HepG2 (cell line): ENCODE results near the gene SPSB1. TPM values are rescaled to one million over a fixed set of nuclear protein-coding genes. Genes with fewer than 3 reads are reported as not detected.
A peak's percentile ranks its signal among the peaks of the same experiment; 100 is the strongest.

Source experiments
- ATAC-seq: fragments of 200-7000 bp; cut with Tn5 transposase; 3 replicates; pipeline ENCODE4 v1.9.1; 2020; ENCODE audit warnings: mild to moderate bottlenecking, moderate library complexity
- BruUV-seq: library from RNA; stranded (reverse); fragments of 400-500 nt; replicated peaks from 2 replicates; lab custom pipeline; 2021; lab: Mats Ljungman, UMichigan
- CTCF ChIA-PET: fragments of 300-600 bp; formaldehyde crosslinking; extraction: SDS; loops from one replicate; lab custom pipeline; 2021; ENCODE audit warnings: low total read pairs, inconsistent platforms, low intra/inter-chr PET ratio; lab: Yijun Ruan, JAX
- POLR2A ChIA-PET: fragments of 350-600 bp; sonication (Branson Sonifier 250); formaldehyde crosslinking; loops from one replicate; lab custom pipeline; 2020; ENCODE audit warnings: antibody characterized with exemption, inconsistent platforms; lab: Yijun Ruan, JAX
- DNase-seq: peaks from one replicate; pipeline ENCODE4 v3.0.0-alpha.2; 2015; ENCODE audit warnings: low spot score
- FAIRE-seq: peaks from 3 replicates; lab custom pipeline; 2011; peaks lifted over from hg19 to GRCh38; lab: Jason Lieb, UNC
- H2AFZ ChIP-seq: one replicate; pipeline ENCODE4 v1.6.1; 2011; ENCODE audit warnings: low read length, inconsistent platforms
- H3K27ac ChIP-seq: fragments of 300-600 bp; 3 replicates; pipeline ENCODE4 v1.8.0; 2011; ENCODE audit warnings: mixed run types, mild to moderate bottlenecking, mixed read lengths, low read length, inconsistent platforms; ENCODE audit not compliant: insufficient read depth; ENCODE audit errors: extremely low read length
- H3K27me3 ChIP-seq, 2 experiments: fragments of 200-600 bp in 1 of 2; 2 replicates in 1 of 2; 3 replicates in 1 of 2; pipeline versions ENCODE4 v1.6.0 to v1.8.0; 2011; ENCODE audit warnings: low read length in 2 of 2, mild to moderate bottlenecking in 2 of 2, moderate library complexity in 2 of 2, inconsistent platforms in 1 of 2; ENCODE audit not compliant: insufficient read depth in 2 of 2, control insufficient read depth in 1 of 2
- H3K36me3 ChIP-seq, 2 experiments: fragments of 200-600 bp in 1 of 2; replicated peaks in 1 of 2; 2 replicates in 1 of 2; 3 replicates in 1 of 2; pipeline versions ENCODE4 v1.5.1 to v1.8.0; 2011; ENCODE audit warnings: low read length in 2 of 2, inconsistent platforms in 1 of 2; ENCODE audit not compliant: insufficient read depth in 2 of 2, control insufficient read depth in 1 of 2
- H3K4me1 ChIP-seq: 2 replicates; pipeline ENCODE4 v1.5.1; 2012; ENCODE audit warnings: low read length, inconsistent platforms; ENCODE audit not compliant: insufficient read depth
- H3K4me2 ChIP-seq: 2 replicates; pipeline ENCODE4 v1.6.0; 2011; ENCODE audit warnings: low read depth, low read length, inconsistent platforms
- H3K4me3 ChIP-seq, 3 experiments: fragments of 200-600 bp in 1 of 3; sonication (generic), shearing (Covaris generic) in 1 of 3; replicated peaks in 1 of 3; 2 replicates each; pipeline ENCODE4 v1.5.1; 2011 to 2016; ENCODE audit warnings: low read length in 3 of 3, inconsistent platforms in 2 of 3, low read depth in 2 of 3, mild to moderate bottlenecking in 2 of 3, control low read depth in 1 of 3, mixed read lengths in 1 of 3; ENCODE audit not compliant: insufficient read depth in 1 of 3
- H3K79me2 ChIP-seq: one replicate; pipeline ENCODE4 v1.6.1; 2011; ENCODE audit warnings: low read length, inconsistent platforms; ENCODE audit not compliant: insufficient read depth
- H3K9ac ChIP-seq: 2 replicates; pipeline ENCODE4 v1.6.0; 2011; ENCODE audit warnings: mild to moderate bottlenecking, low read depth, low read length, inconsistent platforms; ENCODE audit not compliant: insufficient read depth
- H3K9me3 ChIP-seq: 2 replicates; pipeline ENCODE4 v1.5.1; 2012; ENCODE audit warnings: mild to moderate bottlenecking, low read length
- H4K20me1 ChIP-seq: 2 replicates; pipeline ENCODE4 v1.6.0; 2011; ENCODE audit warnings: inconsistent platforms, mild to moderate bottlenecking, low read length, moderate library complexity; ENCODE audit not compliant: insufficient read depth
- PHF5A ChIP-seq: IDR thresholded peaks from one replicate; pipeline ENCODE4 v1.6.1; 2018; ENCODE audit warnings: low read depth, missing genetic modification reagents; ENCODE audit not compliant: unreplicated experiment
- ZFP41 ChIP-seq: sonication (generic); formaldehyde crosslinking; IDR thresholded peaks from 2 replicates; pipeline ENCODE4 v1.4.0; 2020; ENCODE audit warnings: mild to moderate bottlenecking, missing genetic modification reagents, borderline replicate concordance
- ZNF143 ChIP-seq: sonication (generic); formaldehyde crosslinking; IDR thresholded peaks from 2 replicates; pipeline ENCODE4 v1.4.0; 2020; ENCODE audit warnings: missing genetic modification reagents
- ZNF205 ChIP-seq: IDR thresholded peaks from 2 replicates; pipeline ENCODE4 v1.6.1; 2018; ENCODE audit warnings: missing biosample characterization, missing genetic modification reagents
- ZNF543 ChIP-seq: sonication (generic); formaldehyde crosslinking; IDR thresholded peaks from 2 replicates; pipeline ENCODE4 v1.4.0; 2020; ENCODE audit warnings: mild to moderate bottlenecking, missing genetic modification reagents
- ZSCAN25 ChIP-seq: sonication (generic); formaldehyde crosslinking; IDR thresholded peaks from 2 replicates; pipeline ENCODE4 v1.8.0; 2022; ENCODE audit warnings: mild to moderate bottlenecking, missing genetic modification reagents
- WGBS: methylation state at CpG from one replicate; pipeline ENCODE4 v1.1.6; 2017; ENCODE audit warnings: low lambda C conversion rate; 5-methylcytosine and 5-hydroxymethylcytosine counted together
- in situ Hi-C: cut with HindIII; loops from 2 replicates; pipeline ENCODE4 v1.10.0; 2017; ENCODE audit warnings: low pct_unique_long_range_greater_than_20kb; ENCODE audit not compliant: extremely low pct_ligation_motif_present
- intact Hi-C: fragments of 100-400 bp; cut with micrococcal nuclease; formaldehyde crosslinking; loops from one replicate; pipeline ENCODE4 v1.10.0; 2022; ENCODE audit not compliant: unreplicated experiment
- polyA plus RNA-seq, 8 experiments: library from polyadenylated mRNA; depleted of rRNA in 3 of 8; stranded (reverse) in 7 of 8; unstranded in 1 of 8; fragments of >200 nt; fragmentation: Illumina TruSeq in 4 of 8; extraction: Trizol in 4 of 8; gene quantifications; 2 replicates each; pipeline versions ENCODE4 v1.2.1 to v1.2.3, GENCODE V29; 2011 to 2016; ENCODE audit warnings: low read depth in 4 of 8, missing spikeins in 1 of 8, mixed read lengths in 1 of 8; ENCODE audit not compliant: insufficient read depth in 1 of 8
- total RNA-seq, 5 experiments: library from RNA; depleted of rRNA; stranded (reverse); fragments of >200 nt; fragmentation: Illumina TruSeq; extraction: Trizol; gene quantifications; 2 replicates each; pipeline ENCODE4 v1.2.3, GENCODE V29; 2016; ENCODE audit warnings: low read depth in 1 of 5
- TF ChIP-seq, protein P1 (sequence below): sonication (generic); formaldehyde crosslinking; IDR thresholded peaks from 2 replicates; pipeline ENCODE4 v1.4.0; 2020; ENCODE audit warnings: missing genetic modification reagents
- TF ChIP-seq, protein P2 (sequence below): sonication (generic); formaldehyde crosslinking; IDR thresholded peaks from 2 replicates; pipeline ENCODE4 v1.8.1; 2023; ENCODE audit warnings: mild to moderate bottlenecking, inconsistent platforms, moderate library complexity, missing genetic modification reagents, borderline replicate concordance
- TF ChIP-seq, protein P3 (sequence below): IDR thresholded peaks from 2 replicates; pipeline ENCODE4 v1.6.1; 2016; ENCODE audit warnings: control low read depth
- TF ChIP-seq, protein P4 (sequence below), 2 experiments: sonication (generic) in 1 of 2; formaldehyde crosslinking in 1 of 2; IDR thresholded peaks; 2 replicates each; pipeline versions ENCODE4 v1.4.0 to v1.6.1; 2016 to 2020; ENCODE audit warnings: borderline replicate concordance in 1 of 2, low read depth in 1 of 2, mild to moderate bottlenecking in 1 of 2, missing genetic modification reagents in 1 of 2

SPSB1 gene
- total and polyA plus RNA-seq, 2 of the 13 experiments (the other 11 are each of a cell fraction or from before 2014, with no cell fraction given) = 5.0 to 8.0 TPM

DNA sequence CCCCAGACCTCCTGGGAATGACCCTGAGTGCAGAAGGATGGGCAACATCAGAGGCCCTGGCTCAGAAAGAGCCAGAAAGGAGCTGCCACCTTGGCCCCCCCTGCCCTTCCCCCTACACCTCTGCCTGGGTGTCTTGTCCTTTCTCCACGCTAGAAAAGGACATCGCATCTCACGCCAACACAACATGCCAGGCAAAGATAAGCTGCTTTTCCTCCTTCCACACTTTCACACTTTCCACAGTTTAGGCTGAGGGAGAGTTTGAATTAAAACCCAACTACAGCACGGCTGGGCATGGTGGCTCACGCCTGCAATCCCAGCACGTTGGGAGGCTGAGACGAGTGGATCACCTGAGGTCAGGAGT lies 109.5 kb downstream of the SPSB1 start:
- TF ChIP-seq ZNF205 = 0 out of 2 replicates have a peak, but pooled peaks have one; percentile 5
- TF ChIP-seq ZNF543 (CRISPR knock-in tag) = 0 out of 2 replicates have a peak, but pooled peaks have one; percentile 9
- TF ChIP-seq, protein P1, sequence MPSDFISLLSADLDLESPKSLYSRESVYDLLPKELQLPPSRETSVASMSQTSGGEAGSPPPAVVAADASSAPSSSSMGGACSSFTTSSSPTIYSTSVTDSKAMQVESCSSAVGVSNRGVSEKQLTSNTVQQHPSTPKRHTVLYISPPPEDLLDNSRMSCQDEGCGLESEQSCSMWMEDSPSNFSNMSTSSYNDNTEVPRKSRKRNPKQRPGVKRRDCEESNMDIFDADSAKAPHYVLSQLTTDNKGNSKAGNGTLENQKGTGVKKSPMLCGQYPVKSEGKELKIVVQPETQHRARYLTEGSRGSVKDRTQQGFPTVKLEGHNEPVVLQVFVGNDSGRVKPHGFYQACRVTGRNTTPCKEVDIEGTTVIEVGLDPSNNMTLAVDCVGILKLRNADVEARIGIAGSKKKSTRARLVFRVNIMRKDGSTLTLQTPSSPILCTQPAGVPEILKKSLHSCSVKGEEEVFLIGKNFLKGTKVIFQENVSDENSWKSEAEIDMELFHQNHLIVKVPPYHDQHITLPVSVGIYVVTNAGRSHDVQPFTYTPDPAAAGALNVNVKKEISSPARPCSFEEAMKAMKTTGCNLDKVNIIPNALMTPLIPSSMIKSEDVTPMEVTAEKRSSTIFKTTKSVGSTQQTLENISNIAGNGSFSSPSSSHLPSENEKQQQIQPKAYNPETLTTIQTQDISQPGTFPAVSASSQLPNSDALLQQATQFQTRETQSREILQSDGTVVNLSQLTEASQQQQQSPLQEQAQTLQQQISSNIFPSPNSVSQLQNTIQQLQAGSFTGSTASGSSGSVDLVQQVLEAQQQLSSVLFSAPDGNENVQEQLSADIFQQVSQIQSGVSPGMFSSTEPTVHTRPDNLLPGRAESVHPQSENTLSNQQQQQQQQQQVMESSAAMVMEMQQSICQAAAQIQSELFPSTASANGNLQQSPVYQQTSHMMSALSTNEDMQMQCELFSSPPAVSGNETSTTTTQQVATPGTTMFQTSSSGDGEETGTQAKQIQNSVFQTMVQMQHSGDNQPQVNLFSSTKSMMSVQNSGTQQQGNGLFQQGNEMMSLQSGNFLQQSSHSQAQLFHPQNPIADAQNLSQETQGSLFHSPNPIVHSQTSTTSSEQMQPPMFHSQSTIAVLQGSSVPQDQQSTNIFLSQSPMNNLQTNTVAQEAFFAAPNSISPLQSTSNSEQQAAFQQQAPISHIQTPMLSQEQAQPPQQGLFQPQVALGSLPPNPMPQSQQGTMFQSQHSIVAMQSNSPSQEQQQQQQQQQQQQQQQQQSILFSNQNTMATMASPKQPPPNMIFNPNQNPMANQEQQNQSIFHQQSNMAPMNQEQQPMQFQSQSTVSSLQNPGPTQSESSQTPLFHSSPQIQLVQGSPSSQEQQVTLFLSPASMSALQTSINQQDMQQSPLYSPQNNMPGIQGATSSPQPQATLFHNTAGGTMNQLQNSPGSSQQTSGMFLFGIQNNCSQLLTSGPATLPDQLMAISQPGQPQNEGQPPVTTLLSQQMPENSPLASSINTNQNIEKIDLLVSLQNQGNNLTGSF = no peak
- TF ChIP-seq ZNF143 (CRISPR knock-in tag) = no peak
- peak; percentile 19 for TF ChIP-seq PHF5A (CRISPR knock-in tag)
- TF ChIP-seq, protein P2, sequence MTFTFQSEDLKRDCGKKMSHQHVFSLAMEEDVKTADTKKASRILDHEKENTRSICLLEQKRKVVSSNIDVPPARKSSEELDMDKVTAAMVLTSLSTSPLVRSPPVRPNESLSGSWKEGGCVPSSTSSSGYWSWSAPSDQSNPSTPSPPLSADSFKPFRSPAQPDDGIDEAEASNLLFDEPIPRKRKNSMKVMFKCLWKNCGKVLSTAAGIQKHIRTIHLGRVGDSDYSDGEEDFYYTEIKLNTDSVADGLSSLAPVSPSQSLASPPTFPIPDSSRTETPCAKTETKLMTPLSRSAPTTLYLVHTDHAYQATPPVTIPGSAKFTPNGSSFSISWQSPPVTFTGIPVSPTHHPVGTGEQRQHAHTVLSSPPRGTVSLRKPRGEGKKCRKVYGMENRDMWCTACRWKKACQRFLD (CRISPR knock-in tag) = no peak
- TF ChIP-seq, protein P3, sequence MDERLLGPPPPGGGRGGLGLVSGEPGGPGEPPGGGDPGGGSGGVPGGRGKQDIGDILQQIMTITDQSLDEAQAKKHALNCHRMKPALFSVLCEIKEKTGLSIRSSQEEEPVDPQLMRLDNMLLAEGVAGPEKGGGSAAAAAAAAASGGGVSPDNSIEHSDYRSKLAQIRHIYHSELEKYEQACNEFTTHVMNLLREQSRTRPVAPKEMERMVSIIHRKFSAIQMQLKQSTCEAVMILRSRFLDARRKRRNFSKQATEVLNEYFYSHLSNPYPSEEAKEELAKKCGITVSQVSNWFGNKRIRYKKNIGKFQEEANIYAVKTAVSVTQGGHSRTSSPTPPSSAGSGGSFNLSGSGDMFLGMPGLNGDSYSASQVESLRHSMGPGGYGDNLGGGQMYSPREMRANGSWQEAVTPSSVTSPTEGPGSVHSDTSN (CRISPR knock-in tag) = no peak
- no peak for TF ChIP-seq ZFP41 (CRISPR knock-in tag)
- TF ChIP-seq, protein P4, sequence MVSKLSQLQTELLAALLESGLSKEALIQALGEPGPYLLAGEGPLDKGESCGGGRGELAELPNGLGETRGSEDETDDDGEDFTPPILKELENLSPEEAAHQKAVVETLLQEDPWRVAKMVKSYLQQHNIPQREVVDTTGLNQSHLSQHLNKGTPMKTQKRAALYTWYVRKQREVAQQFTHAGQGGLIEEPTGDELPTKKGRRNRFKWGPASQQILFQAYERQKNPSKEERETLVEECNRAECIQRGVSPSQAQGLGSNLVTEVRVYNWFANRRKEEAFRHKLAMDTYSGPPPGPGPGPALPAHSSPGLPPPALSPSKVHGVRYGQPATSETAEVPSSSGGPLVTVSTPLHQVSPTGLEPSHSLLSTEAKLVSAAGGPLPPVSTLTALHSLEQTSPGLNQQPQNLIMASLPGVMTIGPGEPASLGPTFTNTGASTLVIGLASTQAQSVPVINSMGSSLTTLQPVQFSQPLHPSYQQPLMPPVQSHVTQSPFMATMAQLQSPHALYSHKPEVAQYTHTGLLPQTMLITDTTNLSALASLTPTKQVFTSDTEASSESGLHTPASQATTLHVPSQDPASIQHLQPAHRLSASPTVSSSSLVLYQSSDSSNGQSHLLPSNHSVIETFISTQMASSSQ (IDR thresholded peaks at IDR 0.05; ENCODE audit: low read depth) = no peak
- TF ChIP-seq, protein P4 (CRISPR knock-in tag; IDR thresholded peaks at IDR 0.05; ENCODE audit: borderline replicate concordance) = 0 out of 2 replicates have a peak, but pooled peaks have one; percentile 10
- TF ChIP-seq ZSCAN25 (CRISPR knock-in tag) = 0 out of 2 replicates have a peak, but pooled peaks have one; percentile 37
- peak overlapping the region; percentile 94 for H3K4me2 ChIP-seq
- in situ Hi-C loops (no loop called here), intact Hi-C loops (loop anchor here (5.0 kb wide), 1 partner anchor 35 kb away; no protein-coding TSS in a partner anchor)
- FAIRE-seq (no peak), DNase-seq (no peak), ATAC-seq (no peak)
- ChIA-PET CTCF (no interaction called here), POLR2A (interaction anchor here (0.7 to 5.0 kb wide), 2 partner anchors 33 to 162 kb away, joined by 4 to 23 read pairs; no protein-coding TSS in a partner anchor)
- H3K79me2 ChIP-seq = no peaks in the 10 kb centered on the region
- no peaks in the 10 kb centered on the region for H3K36me3 ChIP-seq
- no peak overlapping the region for H3K9ac ChIP-seq
- no peak overlapping the region for H3K4me3 ChIP-seq
- H2AFZ ChIP-seq = no peak overlapping the region
- H3K27me3 ChIP-seq = peaks cover 0 to 12% of the 10 kb centered on the region in 2 experiments; a peak in 2 of 5 replicates
- H3K4me1 ChIP-seq = peaks cover 75% of the 10 kb centered on the region
- no TSS peak for BruUV-seq
- H4K20me1 ChIP-seq = no peaks in the 10 kb centered on the region
- 48% methylated on average over 7 of the region's 7 CpGs for whole genome bisulfite sequencing
- H3K9me3 ChIP-seq = no peaks in the 10 kb centered on the region
- H3K27ac ChIP-seq = no peak overlapping the region
